Fibroblast of the conjunctiva (primary cell): ENCODE data around the gene SRRM1.
"Not testable (repeated sequence)": the region's sequence is repeated elsewhere in the genome, so short reads cannot be mapped to it uniquely, and the experiment has no call there.

Experiments used
- DNase-seq: peaks from one replicate; pipeline ENCODE4 v3.0.0-alpha.2; 2010; ENCODE audit warnings: low read depth

SRRM1 gene

GRCh38 chr1:24717887-24718650 lies 75.0 kb downstream of the SRRM1 start:
- DNase-seq: no peak

GRCh38 chr1:24720152-24720551 lies 77.0 kb downstream of the SRRM1 start:
- no peak for DNase-seq

GRCh38 chr1:24721533-24721932 lies 78.4 kb downstream of the SRRM1 start:
- DNase-seq: no peak

GRCh38 chr1:24722073-24723035 lies 79.3 kb downstream of the SRRM1 start:
- DNase-seq: not testable (repeated sequence)
